Fibroblast of the aortic adventitia (primary cell): ENCODE results near the gene ADAMTS12. TPM values are rescaled to one million over a fixed set of nuclear protein-coding genes. Genes with fewer than 3 reads are reported as not detected.

Experiments
- DNase-seq: peaks from one replicate; pipeline ENCODE4 v3.0.0-alpha.2; 2010; ENCODE audit warnings: low read depth
- H3K4me3 ChIP-seq: 2 replicates; pipeline ENCODE4 v1.5.1; 2011; ENCODE audit warnings: low read depth, mild to moderate bottlenecking, control low read depth, low read length, moderate library complexity
- CTCF ChIP-seq: IDR thresholded peaks from 2 replicates; pipeline ENCODE4 v1.5.1; 2011; ENCODE audit warnings: mild to moderate bottlenecking, low read length, control low read depth, inconsistent platforms; ENCODE audit not compliant: insufficient read depth
- total RNA-seq: library from RNA; depleted of rRNA; stranded (reverse); fragments of >200 nt; gene quantifications from 2 replicates; pipeline ENCODE4 v1.2.3, GENCODE V29; 2012; ENCODE audit warnings: low replicate concordance

ADAMTS12 gene
- total RNA-seq, 1 donor: 13.0 TPM

- DNase-seq: no peak
- H3K4me3 ChIP-seq: no peak overlapping the region
- no peak for TF ChIP-seq CTCF
Measured at GRCh38 chr5:33745101-33745770, 146.6 kb downstream of the ADAMTS12 start.

GRCh38 chr5:33743099-33743498 lies 148.7 kb downstream of the ADAMTS12 start:
- DNase-seq: no peak
- no peak overlapping the region for H3K4me3 ChIP-seq
- TF ChIP-seq CTCF: no peak

- H3K4me3 ChIP-seq: no peak overlapping the region
- TF ChIP-seq CTCF: no peak
- no peak for DNase-seq
Measured at GRCh38 chr5:33742181-33742580, 149.6 kb downstream of the ADAMTS12 start.

- no peak for DNase-seq
- no peak overlapping the region for H3K4me3 ChIP-seq
- no peak for TF ChIP-seq CTCF
Measured at GRCh38 chr5:33738967-33739366, 152.8 kb downstream of the ADAMTS12 start.

GRCh38 chr5:33738097-33738496 lies 153.7 kb downstream of the ADAMTS12 start:
- DNase-seq: no peak
- TF ChIP-seq CTCF: no peak

GRCh38 chr5:33737697-33738096 lies 154.1 kb downstream of the ADAMTS12 start:
- H3K4me3 ChIP-seq: no peak overlapping the region
- no peak for TF ChIP-seq CTCF
- no peak for DNase-seq

More at GRCh38 chr5:33738097-33738496, 153.7 kb downstream of the ADAMTS12 start:
- no peak overlapping the region for H3K4me3 ChIP-seq

GRCh38 chr5:33737284-33737683 lies 154.5 kb downstream of the ADAMTS12 start:
- no peak for TF ChIP-seq CTCF
- peak; percentile 58 for DNase-seq
- no peak overlapping the region for H3K4me3 ChIP-seq
